Right atrium auricular region (tissue), 2 donors: ENCODE measurements around the gene TBC1D22B. TPM values are rescaled to one million over a fixed set of nuclear protein-coding genes. Genes with fewer than 3 reads are reported as not detected.
"Not testable (repeated sequence)": the region's sequence is repeated elsewhere in the genome, so short reads cannot be mapped to it uniquely, and the experiment has no call there.

Source experiments
- DNase-seq: peaks from one replicate; pipeline ENCODE4 v3.0.0-alpha.2; 2019; ENCODE audit warnings: low spot score
- H3K27ac ChIP-seq, 2 donors: fragments of 200-600 bp; sonication (generic); 1 replicate in 1 of 2; 2 replicates in 1 of 2; pipeline ENCODE4 v1.5.1; 2016 to 2019
- H3K27me3 ChIP-seq, 2 donors: fragments of 200-600 bp; sonication (generic); one replicate each; pipeline versions ENCODE4 v1.5.1 to v1.6.0; 2017 to 2019
- H3K36me3 ChIP-seq: fragments of 200-600 bp; sonication (generic); one replicate; pipeline ENCODE4 v1.5.1; 2016
- H3K4me1 ChIP-seq, 2 donors: fragments of 200-600 bp; sonication (generic); one replicate each; pipeline versions ENCODE4 v1.5.1 to v1.6.0; 2017 to 2019
- H3K4me3 ChIP-seq, 2 donors: fragments of 200-600 bp; sonication (generic); 1 replicate in 1 of 2; 2 replicates in 1 of 2; pipeline ENCODE4 v1.5.1; 2017 to 2019; ENCODE audit warnings: mild to moderate bottlenecking in 1 of 2, moderate library complexity in 1 of 2
- H3K9me3 ChIP-seq, 2 donors: fragments of 200-600 bp; sonication (generic); one replicate each; pipeline ENCODE4 v1.5.1; 2019
- CTCF ChIP-seq, 2 donors: fragments of 200-600 bp; sonication (generic); IDR thresholded peaks; one replicate each; pipeline ENCODE4 v1.5.1; 2019; ENCODE audit warnings: antibody characterized with exemption in 2 of 2
- total RNA-seq, 2 donors: library from RNA; depleted of rRNA; stranded (reverse); fragments of >200 nt; gene quantifications; one replicate each; pipeline ENCODE4 v1.1.0, GENCODE V29; 2016

The TBC1D22B gene
- total RNA-seq, 2 donors from 2014 or later = 7.5 to 9.8 TPM

- Histone ChIP-seq H3K9me3 (no peaks in the 10 kb centered on the region), H3K36me3 (peaks cover 53% of the 10 kb centered on the region), H3K27me3 (no peaks in the 10 kb centered on the region), H3K27ac (no peak overlapping the region), H3K4me3 (no peak overlapping the region), H3K4me1 (peaks cover 2 to 23% of the 10 kb centered on the region in 2 donors)
- DNase-seq = no peak
- no peak for TF ChIP-seq CTCF (IDR thresholded peaks at IDR 0.05)
Measured at GRCh38 chr6:37287519-37288157, 30.1 kb downstream of the TBC1D22B start.

GRCh38 chr6:37288247-37288646 lies 30.7 kb downstream of the TBC1D22B start:
- Histone ChIP-seq H3K27ac (no peak overlapping the region), H3K4me3 (no peak overlapping the region), H3K9me3 (no peaks in the 10 kb centered on the region), H3K27me3 (no peaks in the 10 kb centered on the region), H3K4me1 (peaks cover under 1 to 17% of the 10 kb centered on the region in 2 donors), H3K36me3 (peaks cover 49% of the 10 kb centered on the region)
- no peak for TF ChIP-seq CTCF (IDR thresholded peaks at IDR 0.05)
- no peak for DNase-seq

GRCh38 chr6:37289931-37290330 lies 32.4 kb downstream of the TBC1D22B start:
- TF ChIP-seq CTCF (IDR thresholded peaks at IDR 0.05) = no peak
- H3K27ac ChIP-seq = no peak overlapping the region
- no peaks in the 10 kb centered on the region for H3K27me3 ChIP-seq
- H3K36me3 ChIP-seq = peaks cover 45% of the 10 kb centered on the region
- peaks cover 0 to 1% of the 10 kb centered on the region in 2 donors for H3K4me1 ChIP-seq
- DNase-seq = no peak
- no peaks in the 10 kb centered on the region for H3K9me3 ChIP-seq
- no peak overlapping the region for H3K4me3 ChIP-seq

GRCh38 chr6:37293426-37293825 lies 35.9 kb downstream of the TBC1D22B start:
- Histone ChIP-seq H3K36me3 (peaks cover 30% of the 10 kb centered on the region), H3K27ac (no peak overlapping the region), H3K9me3 (no peaks in the 10 kb centered on the region), H3K4me3 (no peak overlapping the region), H3K27me3 (no peaks in the 10 kb centered on the region), H3K4me1 (no peaks in the 10 kb centered on the region)
- no peak for DNase-seq
- no peak for TF ChIP-seq CTCF (IDR thresholded peaks at IDR 0.05)

- H3K9me3 ChIP-seq, DNase-seq, H3K4me1 ChIP-seq, H3K27me3 ChIP-seq, H3K27ac ChIP-seq, H3K4me3 ChIP-seq: not testable (repeated sequence)
- peaks cover 21% of the 10 kb centered on the region for H3K36me3 ChIP-seq
Measured at GRCh38 chr6:37297637-37298036, 40.1 kb downstream of the TBC1D22B start.

- TF ChIP-seq CTCF (IDR thresholded peaks at IDR 0.05) = no peak
Measured at GRCh38 chr6:37298958-37299357, 41.4 kb downstream of the TBC1D22B start.

More at GRCh38 chr6:37298958-37299357, 41.4 kb downstream of the TBC1D22B start:
- Histone ChIP-seq H3K27me3 (no peaks in the 10 kb centered on the region), H3K9me3 (no peaks in the 10 kb centered on the region), H3K27ac (no peak overlapping the region), H3K4me3 (no peak overlapping the region), H3K4me1 (no peaks in the 10 kb centered on the region), H3K36me3 (peaks cover 22% of the 10 kb centered on the region)
- no peak for DNase-seq
